Umbilical cord (tissue), 2 donors: ENCODE measurements around the gene RUFY4. TPM values are rescaled to one million over a fixed set of nuclear protein-coding genes. Genes with fewer than 3 reads are reported as not detected.

Experiments used
- DNase-seq: peaks from one replicate; pipeline ENCODE4 v3.0.0-alpha.2; 2015; ENCODE audit warnings: low spot score
- total RNA-seq: library from RNA; depleted of rRNA; stranded (reverse); fragments of >200 nt; gene quantifications from one replicate; pipeline ENCODE4 v1.2.3, GENCODE V29; 2014; ENCODE audit warnings: low replicate concordance; ENCODE audit not compliant: insufficient read depth

RUFY4 gene
- total RNA-seq, 1 donor from 2014 or later = 13.7 TPM

DNA sequence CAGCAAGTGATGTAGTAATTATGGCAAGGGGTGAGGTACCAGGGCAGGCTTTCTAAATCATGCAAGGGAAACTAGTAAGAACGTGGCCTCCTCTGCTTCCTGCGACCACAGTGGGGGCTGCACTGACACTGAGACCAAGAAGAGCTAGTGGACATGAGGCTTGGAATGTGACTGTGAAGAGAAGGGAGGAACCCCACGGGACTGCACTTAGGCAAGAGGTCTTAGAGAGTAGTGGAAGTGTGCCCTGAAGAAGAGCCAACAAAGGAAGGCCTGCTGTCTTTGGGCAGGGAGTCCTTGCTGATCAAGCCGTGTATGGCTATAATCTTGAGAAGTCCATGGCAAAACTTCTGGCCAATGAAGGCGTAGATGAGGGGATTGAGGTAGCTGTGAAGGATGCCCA, 8.9 kb upstream of the RUFY4 start:
- no peak for DNase-seq

DNA sequence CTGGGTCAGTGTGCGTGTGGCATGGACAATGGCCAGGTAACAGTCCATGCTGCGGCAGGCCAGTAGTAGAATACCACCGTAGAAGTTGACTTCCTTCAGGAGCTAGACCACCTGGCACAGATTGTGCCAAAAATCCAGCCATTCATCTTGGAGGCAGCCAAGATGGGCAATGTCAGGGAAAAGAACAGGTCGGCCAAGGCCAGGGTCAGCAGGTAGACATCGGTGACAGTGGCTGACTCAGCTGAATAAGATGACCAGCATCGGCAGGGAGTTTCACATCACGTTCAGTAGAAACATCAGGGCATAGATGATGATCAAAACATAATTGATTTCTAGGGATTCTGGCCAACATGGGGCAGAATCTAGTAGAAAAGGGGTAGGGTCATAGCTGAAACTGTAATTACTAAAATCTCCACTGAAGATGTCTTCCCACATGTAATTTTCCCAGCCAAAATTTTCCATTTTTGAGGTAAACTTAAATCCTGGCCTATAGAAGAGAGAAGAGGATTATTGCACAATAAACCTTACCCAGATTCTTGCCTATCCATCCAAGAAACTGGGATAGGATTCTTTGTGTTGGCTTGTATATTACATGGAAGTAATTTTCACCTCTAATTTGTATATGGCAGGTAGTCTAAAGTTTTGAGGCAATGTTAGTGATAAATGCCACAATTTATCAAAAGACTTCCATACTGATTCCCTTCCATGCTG, 7.9 kb upstream of the RUFY4 start:
- DNase-seq = no peak

DNA sequence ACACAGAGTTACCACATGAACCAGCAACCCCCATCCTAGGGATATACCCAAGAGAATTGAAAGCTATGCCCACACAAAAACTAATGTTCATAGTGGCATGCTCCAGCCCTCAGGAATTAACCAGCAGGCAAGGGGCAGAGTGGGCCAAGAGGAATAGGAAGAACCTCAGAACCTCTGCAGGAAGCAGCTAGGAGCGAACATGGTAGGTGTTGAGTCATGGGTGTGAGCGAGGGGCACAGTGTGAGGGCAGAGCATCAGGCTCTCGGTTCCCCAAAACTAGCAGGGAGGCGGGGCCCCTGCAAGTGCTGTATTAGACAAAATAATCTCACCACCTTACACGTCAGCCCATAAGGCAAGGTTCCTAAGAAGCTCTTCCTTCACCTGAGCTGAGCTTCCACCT, 5.6 kb upstream of the RUFY4 start:
- DNase-seq = no peak

DNA sequence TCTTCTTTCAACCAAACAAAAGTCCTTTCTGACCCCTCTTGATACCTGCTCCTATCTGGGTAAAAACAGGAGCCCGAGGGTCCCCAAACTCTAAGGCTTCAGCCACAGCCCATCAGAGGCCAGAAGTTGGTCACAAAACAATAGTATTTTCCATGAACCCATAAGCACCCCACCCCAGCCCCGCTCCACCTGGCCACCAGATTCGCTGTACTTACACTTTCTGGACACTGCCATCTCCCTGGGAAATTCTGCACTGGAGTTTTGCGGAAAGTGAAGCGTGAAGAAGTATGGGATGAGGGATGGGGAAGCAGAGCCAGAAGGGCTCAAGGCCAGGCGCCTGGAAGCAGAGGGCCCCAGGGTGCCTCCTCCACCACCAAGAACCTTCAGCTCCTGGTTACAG, 5.2 kb upstream of the RUFY4 start:
- DNase-seq = no peak

DNA sequence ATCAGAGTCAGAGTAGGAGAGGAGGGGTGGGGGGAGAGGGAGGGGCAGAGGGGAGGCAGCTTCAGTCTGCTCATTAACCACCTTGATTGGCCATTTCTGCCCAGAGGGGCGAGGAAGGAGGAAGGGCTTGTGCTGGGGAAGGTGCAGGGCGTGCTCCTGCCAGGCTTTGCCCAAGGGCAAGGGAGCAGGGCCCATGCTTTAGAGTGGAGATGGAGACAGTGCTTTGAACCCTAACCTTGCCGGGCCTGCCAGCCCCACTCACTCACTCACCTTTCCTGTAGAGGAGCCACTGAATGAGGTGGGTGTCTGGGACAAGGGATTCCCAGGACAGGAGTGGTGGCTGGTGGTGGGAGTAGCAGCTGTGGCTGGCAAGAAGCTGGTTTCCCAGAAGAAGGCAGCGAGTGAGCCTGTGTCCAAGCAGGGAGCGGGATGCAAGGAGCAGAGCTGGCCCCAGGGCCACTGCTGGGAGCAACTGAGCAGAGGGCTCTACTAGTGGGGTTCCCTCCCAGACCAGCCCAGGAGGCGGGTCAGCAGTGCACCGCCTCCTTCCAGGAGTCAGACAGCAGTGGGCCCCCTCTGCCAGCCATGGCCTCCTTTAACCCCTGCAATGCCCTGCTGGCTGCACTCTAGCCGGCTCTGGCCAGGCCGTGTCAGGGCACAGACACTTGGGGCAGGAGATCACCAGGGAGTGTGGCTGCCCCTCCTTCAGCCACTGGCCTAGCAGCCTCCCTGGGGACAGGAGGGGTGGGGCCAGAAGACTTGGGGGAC, 3.6 kb upstream of the RUFY4 start:
- no peak for DNase-seq

DNA sequence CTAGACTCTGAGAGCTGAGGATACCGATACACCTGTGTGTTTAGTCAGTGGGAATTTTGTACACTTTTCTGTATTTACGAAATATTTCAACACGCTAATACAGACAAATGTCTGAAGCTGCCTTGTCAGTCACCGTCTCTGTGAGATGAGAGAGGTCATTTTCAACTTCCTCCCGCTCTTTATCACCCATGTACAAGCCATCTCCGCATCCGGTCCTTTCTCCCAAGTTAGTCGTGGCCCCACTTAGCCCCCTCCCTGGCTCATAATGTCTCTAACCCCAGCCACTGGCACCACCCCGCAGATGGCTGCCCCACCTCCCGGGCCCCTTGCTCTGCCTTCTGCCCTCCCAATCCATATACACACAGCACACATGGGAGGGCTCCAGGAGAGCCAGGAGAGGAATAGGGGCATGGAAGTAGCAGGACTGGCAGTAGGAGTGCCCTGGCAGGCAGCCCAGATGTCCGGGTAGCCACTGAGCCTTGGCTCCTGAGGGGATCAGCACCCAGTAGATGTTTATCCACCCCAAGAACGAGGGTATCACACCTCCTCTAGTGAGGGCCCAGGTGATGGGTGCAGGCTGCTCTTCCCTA, 2.0 kb upstream of the RUFY4 start:
- no peak for DNase-seq

DNA sequence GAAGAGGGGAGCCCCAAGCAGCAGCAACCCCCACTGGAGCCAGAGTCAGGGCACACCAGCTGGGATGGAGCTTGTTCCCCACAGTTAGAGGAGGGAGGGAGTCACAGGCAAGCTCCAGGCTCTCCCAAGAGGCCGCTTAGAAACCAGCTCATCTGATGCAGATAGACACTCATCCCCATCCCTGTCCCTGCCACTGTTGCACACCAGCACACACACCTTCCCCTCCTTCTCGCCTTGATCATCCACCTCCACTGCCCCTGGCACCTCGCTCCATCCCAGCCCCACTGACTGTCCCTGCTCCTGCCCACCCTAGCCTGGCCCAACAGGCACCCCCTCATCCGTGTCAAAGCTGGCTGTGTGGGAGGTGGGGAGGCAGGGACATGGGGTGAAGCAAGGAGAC, 1.5 kb upstream of the RUFY4 start:
- DNase-seq = no peak

DNA sequence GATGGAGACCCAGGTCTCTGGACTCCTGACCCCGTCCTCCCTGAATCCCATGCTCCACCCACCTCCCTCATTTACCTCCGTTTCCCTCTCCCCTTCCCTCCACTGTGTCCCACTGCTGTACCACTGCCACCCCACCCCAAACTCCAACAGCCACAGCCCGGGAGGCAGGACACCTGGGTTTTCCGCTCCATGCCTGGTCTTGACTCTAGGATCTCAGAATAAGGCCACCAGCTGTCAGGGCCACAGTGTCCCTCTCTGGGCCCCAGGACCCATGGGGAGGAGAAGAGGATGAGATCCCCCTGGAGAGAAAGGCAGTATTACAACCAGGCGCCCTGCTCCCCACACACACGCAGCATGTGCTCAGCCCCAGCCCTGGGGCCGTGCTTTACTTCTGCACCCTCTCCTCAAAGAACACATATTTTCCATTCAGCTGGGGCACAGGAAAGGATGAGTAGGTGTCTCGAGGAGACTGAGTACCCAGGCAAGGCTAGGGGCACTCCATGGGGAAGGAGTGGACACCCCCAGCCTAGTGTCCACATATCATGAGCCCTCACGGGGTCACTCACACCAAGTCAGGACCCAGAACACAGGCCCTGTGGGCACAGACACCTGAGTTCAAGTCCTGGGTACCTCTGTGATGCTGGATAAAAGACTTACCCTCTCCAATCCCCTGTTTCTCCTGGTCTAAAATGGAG, 700 bp downstream of the RUFY4 start:
- no peak for DNase-seq

DNA sequence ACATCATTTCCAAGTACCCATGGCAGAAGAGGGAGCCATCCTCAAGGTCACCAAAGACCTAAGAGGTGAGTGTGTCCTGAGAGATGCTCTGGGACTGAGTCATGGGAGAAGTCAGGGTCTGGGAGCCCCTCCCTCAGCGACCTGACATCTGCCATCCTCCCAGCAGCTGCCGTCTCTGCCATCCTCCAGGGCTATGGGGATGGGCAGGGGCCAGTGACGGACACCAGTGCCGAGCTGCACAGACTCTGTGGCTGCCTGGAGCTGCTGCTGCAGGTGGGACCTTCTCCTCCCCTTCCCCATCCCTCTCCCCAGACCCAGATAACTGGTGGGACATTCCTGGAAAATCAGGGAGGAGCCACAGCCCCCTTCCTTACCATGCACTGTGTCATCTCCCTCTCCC, 1.5 kb downstream of the RUFY4 start:
- DNase-seq = no peak

DNA sequence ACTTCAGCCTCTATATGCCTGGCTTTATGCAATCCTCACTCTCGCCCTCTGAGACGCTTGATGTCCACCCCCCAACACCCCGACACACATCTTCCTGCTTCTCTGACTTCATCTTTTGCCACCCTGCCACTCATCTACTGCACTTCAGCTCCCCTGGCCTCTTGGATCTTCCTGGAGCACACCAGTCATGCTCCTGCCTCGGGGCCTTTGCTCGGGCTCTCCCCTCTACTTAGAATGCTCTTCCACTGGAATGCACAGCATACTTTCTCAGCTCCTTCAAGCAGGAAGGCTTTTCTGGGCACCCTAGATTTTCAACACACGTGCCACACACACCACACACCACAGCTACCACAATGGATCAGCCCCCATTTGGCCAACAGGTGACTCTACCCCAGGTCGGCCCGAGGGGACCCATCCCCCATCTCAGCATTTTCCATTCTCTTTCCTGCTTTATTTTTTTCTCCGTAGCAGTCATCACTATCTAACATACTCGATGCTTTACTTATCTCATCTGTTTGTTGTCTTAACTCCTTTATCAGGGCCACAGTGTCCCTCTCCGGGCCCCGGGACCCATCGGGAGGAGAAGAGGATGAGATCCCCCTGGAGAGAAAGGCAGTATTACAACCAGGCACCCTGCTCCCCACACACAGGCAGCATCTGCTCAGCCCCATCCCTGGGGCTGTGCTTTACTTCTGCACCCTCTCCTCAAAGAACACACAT, 2.3 kb downstream of the RUFY4 start:
- no peak for DNase-seq

DNA sequence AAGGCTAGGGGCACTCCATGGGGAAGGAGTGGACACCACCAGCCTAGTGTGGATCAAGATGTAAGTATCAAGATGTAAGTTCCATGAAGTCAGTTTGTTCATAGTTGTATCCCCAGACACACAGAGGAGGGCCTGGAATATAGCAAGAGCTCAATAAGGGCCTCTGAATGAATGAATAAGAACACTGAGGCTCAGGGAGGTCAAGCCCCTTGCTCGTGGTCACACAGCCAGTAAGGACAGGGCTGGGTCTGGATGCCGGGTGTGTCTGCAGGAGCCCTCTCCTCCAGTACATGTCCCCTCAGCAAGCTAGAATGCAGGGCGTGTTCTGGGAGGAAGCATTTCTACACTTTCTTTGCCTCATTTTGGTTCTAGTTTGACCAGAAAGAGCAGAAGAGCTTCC, 2.9 kb downstream of the RUFY4 start:
- DNase-seq = peak; percentile 22

DNA sequence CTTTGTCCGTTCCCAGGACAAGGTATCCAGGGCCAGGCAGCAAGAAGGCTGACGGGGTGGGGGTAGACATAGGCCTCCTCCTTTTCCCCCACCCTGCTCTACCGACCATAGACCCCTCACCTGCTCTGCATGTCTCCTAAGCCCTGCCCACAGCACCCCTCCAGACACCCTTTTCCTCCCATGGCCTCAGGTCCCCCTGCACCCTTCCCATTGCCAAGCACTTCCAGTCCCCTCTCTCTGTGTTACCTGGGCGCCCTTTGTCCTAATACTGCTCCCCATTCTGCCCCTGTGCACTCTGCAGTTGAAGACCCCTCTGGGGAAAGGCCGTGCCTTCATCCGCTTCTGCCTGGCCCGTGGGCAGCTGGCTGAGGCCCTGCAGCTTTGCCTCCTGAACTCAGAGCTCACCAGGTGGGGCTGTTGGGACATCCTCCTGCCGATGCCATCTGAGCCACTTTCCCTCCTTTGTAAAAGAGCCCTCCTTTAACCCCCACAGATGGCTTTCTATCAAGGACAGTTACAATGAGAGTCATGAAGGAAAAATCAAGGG, 3.5 kb downstream of the RUFY4 start:
- DNase-seq = no peak

DNA sequence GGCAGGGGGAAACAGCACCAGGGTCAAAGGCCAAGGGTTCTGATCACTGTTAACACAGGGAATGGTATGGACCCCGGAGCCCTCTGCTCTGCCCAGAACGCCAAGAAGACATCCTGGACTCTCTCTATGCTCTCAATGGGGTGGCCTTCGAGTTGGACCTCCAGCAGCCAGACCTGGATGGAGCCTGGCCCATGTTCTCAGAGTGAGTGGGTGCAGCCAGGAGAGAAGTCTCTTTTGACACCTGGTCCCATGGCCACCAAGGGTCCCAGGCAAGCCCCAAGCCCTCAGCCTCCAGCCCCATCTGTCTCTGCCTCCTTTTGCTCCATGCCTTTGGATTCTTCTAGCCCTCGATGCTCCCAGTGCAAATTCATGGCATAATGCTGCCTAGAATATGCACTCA, 4.1 kb downstream of the RUFY4 start:
- DNase-seq = no peak

DNA sequence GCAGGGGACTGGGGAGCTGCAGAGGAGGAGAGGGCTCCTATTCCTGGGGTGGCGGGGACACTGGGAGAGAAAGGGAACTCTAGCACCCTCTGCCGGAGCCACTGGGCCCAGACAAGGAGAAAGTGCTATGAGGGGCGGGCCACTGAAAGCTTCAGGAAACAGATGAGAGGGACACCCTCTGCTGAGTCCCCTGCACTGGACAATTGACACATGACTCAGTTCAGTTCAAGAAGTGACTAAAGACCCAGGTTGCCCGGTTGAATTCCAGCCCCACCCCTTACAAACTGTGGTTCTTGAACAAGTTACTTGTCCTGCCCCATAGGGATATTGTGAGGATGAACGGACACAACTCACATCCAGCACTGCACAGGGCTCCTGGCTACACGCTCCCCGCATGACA, 5.0 kb downstream of the RUFY4 start:
- no peak for DNase-seq

DNA sequence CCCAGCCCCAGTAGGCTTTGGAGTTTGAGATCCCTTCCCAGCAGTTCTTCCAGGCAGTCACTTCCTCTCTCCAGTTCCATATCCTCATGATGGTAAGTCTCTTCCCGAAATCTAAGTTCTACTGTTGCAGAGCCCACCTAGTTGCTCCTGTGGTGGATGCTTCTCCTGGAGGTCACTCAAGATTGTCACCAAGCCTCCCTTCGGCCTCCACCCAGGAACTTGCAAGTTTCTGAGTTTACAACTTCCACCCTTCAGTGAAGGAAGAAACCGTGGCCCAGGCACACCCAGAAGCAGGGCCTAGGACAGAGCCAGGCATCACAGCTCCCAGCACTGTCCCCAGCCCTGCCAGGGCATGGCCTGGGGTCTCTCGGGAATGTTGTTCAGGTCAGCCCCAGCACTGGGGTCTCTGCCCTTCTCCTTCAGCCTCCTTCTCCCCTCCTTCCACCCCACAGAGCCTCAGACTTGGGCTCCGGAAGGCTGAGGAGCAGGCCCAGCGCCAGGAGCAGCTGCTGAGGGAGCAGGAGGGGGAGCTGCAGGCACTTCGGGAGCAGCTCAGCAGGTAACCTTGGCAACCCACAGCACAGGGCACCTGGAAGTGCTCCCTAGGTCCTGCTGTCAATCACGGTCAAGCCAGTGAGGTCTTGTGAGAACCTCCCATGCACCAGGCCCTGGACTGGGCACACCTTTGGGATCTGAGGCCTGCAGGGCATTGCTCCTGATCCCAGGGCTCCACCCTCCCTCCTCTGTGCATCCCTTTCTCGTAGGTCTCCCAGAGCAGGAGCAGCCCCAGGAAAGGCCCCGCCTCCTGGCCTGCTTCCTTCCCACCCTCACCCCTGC, 7.1 kb downstream of the RUFY4 start:
- no peak for DNase-seq

DNA sequence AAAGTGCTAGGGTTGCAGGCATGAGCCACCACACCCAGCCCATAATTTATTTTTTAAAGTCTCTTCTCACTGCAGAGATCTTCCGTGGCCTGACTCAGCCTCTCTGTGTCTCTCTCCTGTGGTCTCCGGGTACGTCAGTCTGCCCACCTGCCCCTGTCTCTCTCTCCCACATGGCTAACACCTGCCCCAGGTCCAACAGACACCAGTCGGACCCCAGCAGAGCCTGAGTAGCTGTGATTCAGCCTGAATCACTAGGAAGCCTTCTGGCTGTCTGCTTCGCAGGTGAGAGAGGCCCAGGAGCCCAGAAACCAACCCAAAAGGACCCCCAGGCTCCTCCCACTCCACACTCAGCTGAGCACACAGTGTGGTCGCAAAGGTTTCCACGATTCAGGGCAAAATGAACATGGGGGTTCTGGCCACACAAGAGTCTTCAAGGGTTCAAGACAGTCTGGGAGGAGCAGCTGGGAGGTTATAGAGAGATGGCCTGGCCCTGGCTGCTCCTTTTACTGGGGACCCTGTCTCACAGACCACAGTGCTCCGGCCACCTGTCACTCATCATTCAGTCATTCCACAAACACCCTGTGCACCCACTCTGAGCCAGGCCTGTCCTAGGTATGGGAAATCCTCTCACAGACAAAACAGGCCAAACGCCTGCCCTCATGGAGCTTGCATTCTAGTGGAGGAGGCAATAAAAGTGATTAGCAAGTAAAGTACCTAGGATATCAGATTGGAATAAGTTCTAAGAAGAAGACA, 8.6 kb downstream of the RUFY4 start:
- DNase-seq = no peak

DNA sequence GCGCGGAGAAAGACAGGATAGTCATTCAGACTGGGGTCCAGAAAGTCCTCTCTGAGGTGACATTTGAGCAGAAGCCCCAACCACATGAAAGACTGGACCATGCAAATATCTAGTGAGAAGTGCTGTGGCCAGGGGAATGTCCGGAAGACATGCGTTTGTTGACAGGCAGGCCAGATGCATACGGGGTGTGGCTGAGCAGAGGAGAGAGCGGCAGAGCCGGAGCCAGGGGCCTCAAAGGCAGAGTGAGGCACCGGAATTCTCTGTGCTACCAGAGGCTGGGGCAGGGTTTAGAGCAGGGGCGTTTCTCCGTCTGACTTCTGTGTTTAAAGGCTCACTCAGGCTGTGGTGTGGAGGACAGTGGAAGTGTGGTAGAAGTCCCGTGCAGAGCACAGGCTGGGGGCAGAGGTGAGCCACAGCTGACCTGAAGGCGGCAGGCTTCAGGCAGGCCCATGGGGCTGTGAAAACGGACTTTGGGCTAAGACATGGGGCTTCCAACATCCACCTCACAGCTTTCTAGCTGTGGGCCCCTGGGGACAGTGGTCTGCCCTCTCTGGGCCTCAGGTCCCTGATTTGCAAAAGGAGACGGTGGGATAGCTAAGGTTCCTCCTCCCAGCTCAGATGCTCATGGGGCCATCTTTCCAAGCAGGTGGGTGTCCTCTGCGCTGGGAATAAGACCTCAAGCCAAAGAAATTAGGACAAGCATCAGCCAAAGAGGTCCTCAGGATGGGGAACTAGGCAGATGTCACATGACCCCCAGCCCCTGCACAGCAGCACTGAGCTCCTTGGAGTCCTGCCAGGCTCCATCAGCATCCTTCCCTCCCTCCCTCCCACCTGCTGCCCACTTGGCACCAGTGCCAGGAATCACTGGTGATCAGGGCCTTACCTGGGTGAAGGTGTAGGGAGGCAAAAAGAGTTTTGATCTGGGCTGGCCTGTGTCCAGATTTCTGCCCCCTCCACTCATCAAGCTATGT, 11.2 kb downstream of the RUFY4 start:
- DNase-seq = peak; percentile 85

DNA sequence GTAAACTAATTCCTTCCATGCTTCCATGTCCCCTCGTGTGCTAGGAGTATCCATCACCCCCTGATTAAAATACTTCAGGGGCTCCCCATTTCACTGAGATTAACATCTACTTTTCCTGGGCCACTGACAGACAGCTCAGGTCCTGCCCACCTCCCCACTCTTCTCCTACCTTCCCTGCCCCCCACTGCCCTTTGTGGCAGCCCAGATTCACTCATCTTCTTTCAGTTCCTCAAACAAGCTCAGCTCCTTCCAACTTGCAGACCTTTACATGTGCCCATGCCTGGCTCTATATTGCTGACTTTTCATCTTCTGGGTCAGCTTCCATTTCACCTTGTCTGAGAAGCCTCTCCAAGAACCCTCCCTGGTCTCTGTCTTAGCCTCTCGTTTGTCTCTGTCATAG, 12.0 kb downstream of the RUFY4 start:
- no peak for DNase-seq

DNA sequence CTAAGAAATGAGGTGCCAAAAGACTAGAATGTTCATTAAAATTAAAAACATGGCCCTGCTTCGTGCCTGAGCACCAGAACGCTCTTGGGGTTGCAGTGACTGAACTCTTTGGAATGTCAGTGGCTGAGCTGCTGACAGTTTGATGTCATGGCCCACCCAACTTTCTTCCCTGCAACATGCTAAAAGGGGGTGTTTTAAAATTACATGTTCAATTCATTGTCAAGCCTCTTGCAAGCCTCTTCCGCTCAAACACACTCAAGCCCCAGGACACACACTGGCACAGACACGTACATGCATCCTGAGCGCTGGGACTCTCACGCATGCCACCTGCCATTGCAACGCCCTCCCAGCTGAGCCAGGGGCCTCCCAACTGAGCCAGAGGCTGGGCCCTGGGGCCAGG, 12.6 kb downstream of the RUFY4 start:
- DNase-seq = peak; percentile 47
